HG03060 (cell line): ENCODE measurements around the gene COA4.
"Not testable (repeated sequence)": the region's sequence is repeated elsewhere in the genome, so short reads cannot be mapped to it uniquely, and the experiment has no call there.

Experiments used
- ATAC-seq: cut with Tn5 transposase; IDR thresholded peaks from one replicate; pipeline ENCODE4 v1.9.1; 2021; ENCODE audit warnings: low read depth, moderate number of reproducible peaks; ENCODE audit not compliant: unreplicated experiment

The COA4 gene

DNA sequence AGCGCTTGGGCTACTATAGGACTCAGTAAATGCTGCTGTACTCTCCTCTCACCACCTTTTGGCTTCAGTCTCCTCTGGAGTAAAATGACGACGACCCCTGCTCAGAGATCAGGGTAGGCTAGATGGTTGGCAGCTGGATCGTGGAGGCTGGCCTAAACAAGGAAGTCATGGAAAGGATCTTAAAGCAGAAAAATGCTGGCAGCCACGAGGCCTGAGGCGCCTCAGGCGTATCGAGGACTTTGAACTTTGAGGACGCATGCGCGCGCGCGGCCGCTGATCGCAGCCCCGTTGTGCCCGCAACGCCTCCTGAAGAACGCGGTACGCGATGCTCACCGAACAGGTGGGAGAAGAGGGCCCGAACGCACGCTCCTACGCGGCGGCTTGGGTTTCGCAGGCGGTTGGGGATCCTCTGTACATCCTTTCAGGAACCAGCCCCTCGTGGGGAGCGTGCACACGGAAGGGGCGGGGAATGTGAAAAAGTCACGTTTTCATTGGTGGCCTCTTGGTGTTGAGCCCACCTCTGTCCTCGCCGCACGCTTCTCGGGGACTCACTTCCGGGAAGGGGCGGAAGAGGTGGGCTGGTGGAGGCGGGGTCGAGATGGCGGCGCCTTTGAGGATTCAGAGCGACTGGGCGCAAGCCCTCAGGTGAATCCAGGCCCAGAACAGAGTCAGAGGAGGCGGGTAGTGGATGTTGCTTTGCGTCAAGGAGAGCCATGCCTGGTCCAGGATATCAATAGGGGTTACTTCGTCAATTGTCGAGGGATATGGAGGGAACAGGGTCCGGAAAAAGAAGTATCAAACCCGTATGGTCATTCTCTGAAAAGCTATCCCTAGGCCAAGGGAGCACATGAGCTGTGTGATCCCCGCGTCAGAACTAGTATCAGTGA lies at the start of gene COA4, which contains the start of gene PAAF1:
Gene COA4, minus strand, starts transcription at position 423 of the 887 bp plus-strand sequence. CDS start 3,468 bp downstream, outside the sequence.
Gene PAAF1, plus strand, starts transcription at position 576 of the 887 bp plus-strand sequence. Its CDS starts 23 bp downstream, at position 599.
- peak; percentile 96 for ATAC-seq

GRCh38 chr11:73921180-73921579 lies 44.5 kb upstream of the COA4 start:
- ATAC-seq, result no peak

GRCh38 chr11:73916435-73916834 lies 39.8 kb upstream of the COA4 start:
- no peak for ATAC-seq

- ATAC-seq, result no peak
Observed at GRCh38 chr11:73914284-73914683, 37.6 kb upstream of the COA4 start.

GRCh38 chr11:73913472-73913871 lies 36.8 kb upstream of the COA4 start:
- no peak for ATAC-seq

- ATAC-seq, result no peak
Observed at GRCh38 chr11:73912026-73912425, 35.4 kb upstream of the COA4 start.

GRCh38 chr11:73907191-73907590 lies 30.5 kb upstream of the COA4 start:
- no peak for ATAC-seq

GRCh38 chr11:73902303-73902702 lies 25.7 kb upstream of the COA4 start:
- ATAC-seq, result no peak

DNA sequence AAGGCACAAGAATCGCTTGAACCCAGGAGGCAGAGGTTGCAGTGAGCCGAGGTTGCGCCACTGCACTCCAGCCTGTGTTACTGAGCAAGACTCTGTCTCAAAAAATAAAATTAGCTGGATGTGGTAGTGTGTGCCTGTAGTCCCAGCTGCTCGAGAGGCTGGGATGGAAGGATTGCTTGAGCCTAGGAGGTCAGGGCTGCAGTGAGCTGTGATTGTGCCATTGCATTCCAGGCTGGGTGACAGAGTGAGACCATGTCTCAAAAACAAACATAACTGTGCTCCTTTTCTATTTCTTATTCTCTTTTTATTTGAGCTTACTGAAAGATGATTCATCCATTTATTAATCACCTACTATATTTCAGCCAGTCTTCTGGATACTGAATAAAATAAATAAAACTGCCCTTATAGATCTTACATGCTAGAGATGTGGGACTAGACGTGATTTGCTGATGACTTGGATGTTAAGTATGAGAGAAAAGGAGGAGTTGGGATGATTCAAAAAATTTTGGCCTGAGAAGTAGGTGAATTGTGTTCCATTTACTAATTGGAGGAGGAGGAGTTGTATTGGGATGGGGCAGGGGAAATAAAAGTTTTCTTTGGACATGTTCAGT lies 18.2 kb upstream of the COA4 start:
- no peak for ATAC-seq

DNA sequence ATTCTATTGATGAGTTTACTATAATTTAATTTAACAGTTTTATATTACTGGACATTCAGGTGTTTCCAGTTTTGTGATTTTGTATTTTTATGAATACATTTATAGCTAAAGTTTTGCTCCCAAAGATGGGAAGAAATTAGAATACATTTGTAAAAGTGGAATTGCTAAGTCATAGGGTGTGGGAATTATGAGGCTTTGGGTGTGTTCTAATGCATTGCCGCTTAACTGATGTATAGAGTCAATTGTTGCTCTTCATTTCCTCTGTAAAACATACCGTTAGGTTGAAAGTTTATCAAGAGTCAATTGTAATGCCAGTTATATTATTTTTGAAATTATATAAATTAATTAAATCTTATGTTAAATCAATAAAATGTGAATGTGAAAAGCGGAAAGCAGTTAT lies 16.4 kb upstream of the COA4 start:
- ATAC-seq, result no peak

GRCh38 chr11:73889536-73889935 lies 12.9 kb upstream of the COA4 start:
- ATAC-seq, result no peak

DNA sequence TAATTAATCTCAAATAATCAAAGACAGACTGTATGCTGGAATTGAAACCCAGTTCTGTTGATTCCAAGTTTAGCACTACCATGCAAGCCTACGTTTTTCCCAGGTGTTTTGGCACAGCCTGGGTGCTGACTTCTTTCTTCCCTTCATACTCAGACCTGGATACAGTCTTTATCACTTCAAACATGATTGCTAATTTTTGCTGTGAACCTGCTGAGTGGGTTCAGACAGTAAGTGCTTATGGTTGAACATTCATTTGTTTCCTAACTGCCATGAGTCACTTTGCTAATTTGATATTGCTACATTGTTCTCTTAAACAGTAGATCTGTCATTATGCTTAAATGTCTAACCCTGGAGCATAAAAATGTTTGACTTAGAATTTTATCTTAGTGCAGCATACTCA lies 12.4 kb upstream of the COA4 start:
- no peak for ATAC-seq

- no peak for ATAC-seq
Observed at GRCh38 chr11:73888244-73888643, 11.6 kb upstream of the COA4 start.

DNA sequence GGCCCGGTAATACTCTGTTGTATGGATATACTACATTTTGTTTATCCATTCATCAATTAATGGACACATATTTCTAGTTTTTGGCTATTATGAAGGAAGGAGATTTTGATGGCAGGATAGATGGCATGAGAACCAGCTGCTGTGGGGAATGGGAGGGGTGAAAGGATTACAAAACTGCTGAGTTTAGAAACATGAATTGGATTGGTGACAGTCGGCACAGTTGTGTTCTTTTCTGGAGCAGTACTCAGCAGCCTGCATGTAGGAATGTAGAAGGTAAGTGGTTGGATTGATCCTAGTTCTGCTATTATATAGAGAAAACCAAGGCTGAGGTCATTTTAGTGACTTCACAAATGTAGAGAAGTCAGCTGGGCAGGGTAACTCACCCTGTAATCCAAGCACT lies 7.2 kb upstream of the COA4 start:
- no peak for ATAC-seq

GRCh38 chr11:73880449-73880848 lies 3.8 kb upstream of the COA4 start:
- not testable (repeated sequence) for ATAC-seq

DNA sequence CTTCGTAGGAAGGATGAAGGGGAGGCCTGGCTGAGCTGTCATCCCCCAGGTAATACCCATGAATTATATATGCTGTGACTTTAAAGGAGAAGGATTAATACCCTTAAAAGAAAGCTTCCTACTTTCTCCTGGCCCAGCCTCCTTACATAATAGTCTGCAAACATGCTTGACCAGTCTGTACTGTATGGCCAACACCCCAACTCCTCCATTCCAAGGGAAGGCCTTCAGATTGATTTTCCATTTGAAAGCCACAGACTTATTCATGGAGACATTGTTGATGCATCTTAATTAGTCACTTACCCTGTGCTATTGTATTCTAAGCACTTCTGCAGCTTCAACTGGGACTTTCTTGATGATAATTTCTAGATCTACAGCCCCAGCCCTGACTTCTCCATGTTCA lies 2.1 kb upstream of the COA4 start:
- ATAC-seq, result no peak

DNA sequence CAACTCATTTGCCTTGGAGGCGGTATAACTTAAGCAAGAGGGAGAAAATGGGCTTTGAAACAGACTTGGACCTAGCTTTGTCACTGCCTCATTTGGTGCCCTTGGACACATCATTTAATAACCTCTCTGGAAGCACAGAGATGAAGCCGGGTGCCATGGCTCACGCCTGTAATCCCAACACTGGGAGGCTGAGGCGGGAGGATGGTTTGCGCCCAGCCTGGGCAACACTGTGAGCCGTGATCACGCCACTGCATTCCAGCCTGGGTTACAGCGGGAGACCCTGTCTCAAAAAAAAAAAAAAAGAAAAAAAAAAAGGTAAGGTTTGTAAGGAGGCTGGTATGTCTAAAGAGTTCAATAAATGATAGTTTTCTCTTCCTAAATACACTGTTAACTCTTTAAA lies 806 bp downstream of the COA4 start:
- ATAC-seq, result no peak

GRCh38 chr11:73875380-73875779 lies 1.3 kb downstream of the COA4 start:
- no peak for ATAC-seq

DNA sequence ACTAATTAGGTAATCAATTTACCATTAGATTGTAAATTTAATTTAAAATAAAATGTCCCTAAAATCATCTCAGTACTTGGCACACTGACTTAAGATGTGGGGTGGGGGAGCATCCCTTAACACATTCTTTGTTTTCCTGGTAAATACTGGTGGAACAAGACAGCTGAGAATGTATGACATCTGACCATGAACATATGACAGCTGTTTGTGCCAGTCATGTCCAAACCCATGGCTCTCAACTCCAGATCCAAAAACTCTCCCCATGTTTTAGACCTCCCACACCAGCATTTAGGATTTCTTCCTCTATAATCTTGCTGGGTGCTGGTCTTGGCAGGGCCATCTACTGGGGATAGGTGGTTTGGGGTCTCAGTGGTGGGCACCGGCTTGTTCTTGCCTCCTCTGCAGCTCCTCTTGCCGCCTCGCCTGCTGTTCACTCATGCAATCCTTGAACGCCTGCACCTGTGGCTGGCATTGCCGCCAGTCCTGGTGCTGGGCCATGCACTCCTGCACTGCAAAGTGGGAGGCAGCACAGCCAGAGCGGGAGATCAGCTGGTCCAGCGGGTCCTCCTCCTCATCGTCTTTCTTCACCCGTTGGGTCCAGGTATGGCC lies 3.8 kb downstream of the COA4 start:
- ATAC-seq, result no peak

GRCh38 chr11:73870261-73870660 lies 6.4 kb downstream of the COA4 start:
- ATAC-seq, result no peak

GRCh38 chr11:73869332-73869949 lies 7.2 kb downstream of the COA4 start:
- no peak for ATAC-seq
